Neuronal stem cell (in vitro differentiated cells): Measurements from ENCODE around the gene EXPH5.
"Not testable (repeated sequence)": the region's sequence is repeated elsewhere in the genome, so short reads cannot be mapped to it uniquely, and the experiment has no call there.

Experiments
- DNase-seq: peaks from one replicate; pipeline ENCODE4 v3.0.0-alpha.2; 2013; ENCODE audit warnings: low spot score
- H2AFZ ChIP-seq: one replicate; pipeline ENCODE4 v1.6.1; 2013; ENCODE audit warnings: mild to moderate bottlenecking, low read length, inconsistent platforms
- H2AK5ac ChIP-seq: 2 replicates; pipeline ENCODE4 v1.6.1; 2013; ENCODE audit warnings: low read depth, mild to moderate bottlenecking, inconsistent platforms, low read length, moderate library complexity, mixed read lengths
- H2BK120ac ChIP-seq: 2 replicates; pipeline ENCODE4 v1.6.1; 2013; ENCODE audit warnings: low read depth, mild to moderate bottlenecking, inconsistent platforms, low read length, moderate library complexity, mixed read lengths
- H2BK12ac ChIP-seq: one replicate; pipeline ENCODE4 v1.6.1; 2013; ENCODE audit warnings: low read length, inconsistent platforms
- H2BK15ac ChIP-seq: 2 replicates; pipeline ENCODE4 v1.6.1; 2013; ENCODE audit warnings: mild to moderate bottlenecking, low read length, inconsistent platforms, mixed read lengths
- H2BK5ac ChIP-seq: one replicate; pipeline ENCODE4 v1.6.1; 2013; ENCODE audit warnings: inconsistent platforms, mild to moderate bottlenecking, low read length, moderate library complexity
- H3K14ac ChIP-seq: one replicate; pipeline ENCODE4 v1.6.1; 2013; ENCODE audit warnings: low read length, inconsistent platforms
- H3K18ac ChIP-seq: 2 replicates; pipeline ENCODE4 v1.6.1; 2013; ENCODE audit warnings: low read length, inconsistent platforms
- H3K23ac ChIP-seq: 2 replicates; pipeline ENCODE4 v1.6.1; 2013; ENCODE audit warnings: low read depth, mild to moderate bottlenecking, mixed read lengths, low read length, inconsistent platforms; ENCODE audit not compliant: poor library complexity
- H3K27ac ChIP-seq: replicated peaks from 3 replicates; pipeline ENCODE4 v1.5.1; 2013; ENCODE audit warnings: low read length, inconsistent platforms
- H3K27me3 ChIP-seq, 3 experiments: 2 replicates each; pipeline ENCODE4 v1.6.1; 2013; ENCODE audit warnings: low read length in 3 of 3, mild to moderate bottlenecking in 2 of 3, inconsistent platforms in 1 of 3, low read depth in 1 of 3, mixed read lengths in 1 of 3, moderate library complexity in 1 of 3; ENCODE audit not compliant: control insufficient read depth in 3 of 3, insufficient read depth in 3 of 3
- H3K36me3 ChIP-seq, 2 donors: replicated peaks in 1 of 2; 2 replicates each; pipeline ENCODE4 v1.6.1; 2013; ENCODE audit warnings: low read length in 2 of 2; ENCODE audit not compliant: control insufficient read depth in 2 of 2, insufficient read depth in 2 of 2
- H3K4ac ChIP-seq: 2 replicates; pipeline ENCODE4 v1.6.1; 2013; ENCODE audit warnings: inconsistent platforms, mild to moderate bottlenecking, low read length, moderate library complexity
- H3K4me1 ChIP-seq, 2 donors: 1 replicate in 1 of 2; 2 replicates in 1 of 2; pipeline ENCODE4 v1.6.1; 2013; ENCODE audit warnings: low read length in 2 of 2, low read depth in 1 of 2; ENCODE audit not compliant: control insufficient read depth in 2 of 2, insufficient read depth in 1 of 2
- H3K4me2 ChIP-seq: one replicate; pipeline ENCODE4 v1.6.1; 2013; ENCODE audit warnings: mild to moderate bottlenecking, low read length, inconsistent platforms; ENCODE audit not compliant: insufficient read depth, poor library complexity, severe bottlenecking
- H3K4me3 ChIP-seq, 2 donors: 2 replicates each; pipeline ENCODE4 v1.5.1; 2013; ENCODE audit warnings: low read length in 2 of 2, mild to moderate bottlenecking in 2 of 2, inconsistent platforms in 1 of 2, moderate library complexity in 1 of 2
- H3K79me1 ChIP-seq: one replicate; pipeline ENCODE4 v1.6.1; 2013; ENCODE audit warnings: low read depth, mild to moderate bottlenecking, inconsistent platforms, low read length, moderate library complexity
- H3K9ac ChIP-seq: one replicate; pipeline ENCODE4 v1.6.1; 2013; ENCODE audit warnings: mild to moderate bottlenecking, low read depth, low read length, inconsistent platforms; ENCODE audit not compliant: poor library complexity
- H3K9me3 ChIP-seq, 2 donors: replicated peaks in 1 of 2; 2 replicates each; pipeline versions ENCODE3 to v1.6.1; 2013; ENCODE audit warnings: low read length in 2 of 2, mild to moderate bottlenecking in 2 of 2, inconsistent platforms in 1 of 2, low read depth in 1 of 2, mixed read lengths in 1 of 2, moderate library complexity in 1 of 2; ENCODE audit not compliant: control insufficient read depth in 2 of 2, insufficient read depth in 1 of 2
- H4K8ac ChIP-seq: one replicate; pipeline ENCODE4 v1.6.1; 2013; ENCODE audit warnings: low read depth, mild to moderate bottlenecking, inconsistent platforms, low read length, moderate library complexity
- H4K91ac ChIP-seq: one replicate; pipeline ENCODE4 v1.6.1; 2013; ENCODE audit warnings: low read length, low read depth, mild to moderate bottlenecking, inconsistent platforms; ENCODE audit not compliant: poor library complexity
- WGBS, 2 donors: extraction: QIAGEN DNeasy Blood & Tissue Kit; methylation state at CpG; one replicate each; pipeline ENCODE4 v1.1.7; 2013; ENCODE audit warnings: missing lambda C conversion rate in 2 of 2, mixed read lengths in 1 of 2; ENCODE audit not compliant: insufficient read length in 2 of 2, insufficient replicate concordance in 1 of 2; ENCODE audit errors: extremely low coverage in 2 of 2; 5-methylcytosine and 5-hydroxymethylcytosine counted together

The EXPH5 gene

DNA sequence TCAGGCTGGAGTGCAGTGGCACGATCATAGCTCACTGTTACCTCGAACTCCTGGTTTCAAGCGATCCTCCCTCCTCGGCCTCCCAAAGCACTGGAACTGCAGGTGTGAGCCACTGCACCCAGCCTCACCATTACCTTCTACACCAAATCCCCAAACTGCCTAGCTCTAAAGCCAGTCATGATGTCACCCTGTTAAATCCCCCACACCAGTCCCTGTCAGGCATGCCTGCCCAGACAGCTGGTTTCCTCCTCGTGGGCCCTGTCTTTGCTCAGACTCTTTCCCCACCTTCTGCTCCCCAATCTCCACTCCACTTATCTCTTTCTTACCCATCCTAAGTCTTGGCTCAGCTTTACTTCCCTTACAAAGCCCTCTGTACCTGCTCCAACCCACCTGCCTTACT, 12.5 kb upstream of the EXPH5 start:
- no CpG with 5 or more reads among the region's 5 CpGs for WGBS, 2 donors
- H3K14ac ChIP-seq: no peak overlapping the region

DNA sequence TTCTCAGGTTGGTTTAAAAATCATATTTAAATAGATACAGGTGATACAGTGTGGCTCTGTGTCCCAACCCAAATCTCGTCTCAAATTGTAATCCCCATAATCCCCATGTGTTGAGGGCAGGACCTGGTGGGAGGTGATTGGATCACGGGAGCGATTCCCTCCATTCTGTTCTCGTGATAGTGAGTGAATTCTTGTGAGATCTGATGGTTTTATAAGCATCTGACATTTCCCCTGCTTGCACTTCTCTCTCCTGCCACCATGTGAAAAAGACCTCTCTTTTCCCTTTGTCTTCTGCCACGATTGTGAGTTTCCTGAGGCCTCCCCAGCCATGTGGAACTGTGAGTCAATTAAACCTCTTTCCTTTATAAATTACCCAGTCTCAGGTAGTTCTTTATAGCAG, 9.2 kb upstream of the EXPH5 start:
- H4K8ac ChIP-seq, DNase-seq, H2BK5ac ChIP-seq, H2BK15ac ChIP-seq, H3K27ac ChIP-seq, H3K9ac ChIP-seq, H2BK120ac ChIP-seq, H3K4me2 ChIP-seq, H3K4me1 ChIP-seq, H3K79me1 ChIP-seq, H3K36me3 ChIP-seq, H3K14ac ChIP-seq, H2BK12ac ChIP-seq, H2AFZ ChIP-seq, H4K91ac ChIP-seq, H3K4me3 ChIP-seq, H3K23ac ChIP-seq, H3K9me3 ChIP-seq, H2AK5ac ChIP-seq, H3K18ac ChIP-seq, H3K4ac ChIP-seq: not testable (repeated sequence)
- peaks cover 0 to 14% (median 0%) of the 10 kb centered on the region in 3 experiments for H3K27me3 ChIP-seq
- WGBS, 2 donors: no CpG with 5 or more reads among the region's 5 CpGs

More for the DNA sequence above, 12.5 kb upstream of the EXPH5 start:
- Histone ChIP-seq H3K79me1 (no peaks in the 10 kb centered on the region), H3K9me3 (no peaks in the 10 kb centered on the region), H4K91ac (no peak overlapping the region), H2BK5ac (no peak overlapping the region), H2BK120ac (no peak overlapping the region), H3K4ac (no peak overlapping the region), H3K4me1 (peaks cover 1 to 3% of the 10 kb centered on the region in 2 donors), H2BK15ac (no peak overlapping the region), H3K36me3 (no peaks in the 10 kb centered on the region), H2BK12ac (no peak overlapping the region), H4K8ac (no peak overlapping the region), H3K4me3 (no peak overlapping the region), H2AFZ (no peak overlapping the region), H3K27ac (no peak overlapping the region), H2AK5ac (no peak overlapping the region), H3K9ac (no peak overlapping the region), H3K23ac (no peak overlapping the region), H3K18ac (peak overlapping the region; percentile 24), H3K27me3 (peaks cover 0 to 4% (median 0%) of the 10 kb centered on the region in 3 experiments), H3K4me2 (no peak overlapping the region)
- DNase-seq: no peak

DNA sequence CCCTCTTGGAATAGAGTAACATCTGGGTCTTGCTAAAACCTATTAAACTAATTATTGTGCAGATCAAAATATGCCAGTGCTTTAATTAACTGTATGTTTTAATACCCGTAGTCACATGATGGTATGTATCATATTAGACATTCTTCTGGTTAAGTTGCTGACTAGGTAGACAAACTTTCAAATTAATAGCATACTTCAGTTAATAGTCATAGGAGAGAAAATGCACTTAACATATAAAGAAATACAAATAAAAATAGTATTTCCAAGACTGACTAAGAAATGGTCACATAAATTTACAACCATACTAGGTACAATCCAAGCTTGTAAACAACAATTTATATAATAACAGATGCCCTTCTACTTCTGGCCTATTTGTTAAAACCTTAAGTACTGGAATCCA, 7.6 kb upstream of the EXPH5 start:
- H4K91ac ChIP-seq: no peak overlapping the region
- no peak overlapping the region for H2BK15ac ChIP-seq
- no CpG with 5 or more reads among the region's 1 CpG for WGBS, 2 donors
- no peak overlapping the region for H3K27ac ChIP-seq
- no peaks in the 10 kb centered on the region for H3K79me1 ChIP-seq
- H3K9ac ChIP-seq: no peak overlapping the region
- H4K8ac ChIP-seq: no peak overlapping the region
- H2BK12ac ChIP-seq: no peak overlapping the region
- H3K23ac ChIP-seq: no peak overlapping the region
- H3K36me3 ChIP-seq: no peaks in the 10 kb centered on the region
- H3K4me1 ChIP-seq: no peaks in the 10 kb centered on the region
- no peak for DNase-seq
- no peak overlapping the region for H2BK5ac ChIP-seq
- H2AFZ ChIP-seq: no peak overlapping the region
- H3K4me2 ChIP-seq: no peak overlapping the region
- no peak overlapping the region for H2AK5ac ChIP-seq
- H3K9me3 ChIP-seq: no peaks in the 10 kb centered on the region
- no peak overlapping the region for H3K4ac ChIP-seq
- no peak overlapping the region for H3K18ac ChIP-seq
- H3K27me3 ChIP-seq: peaks cover 0 to 16% (median 0%) of the 10 kb centered on the region in 3 experiments
- no peak overlapping the region for H3K14ac ChIP-seq
- H2BK120ac ChIP-seq: no peak overlapping the region
- no peak overlapping the region for H3K4me3 ChIP-seq

DNA sequence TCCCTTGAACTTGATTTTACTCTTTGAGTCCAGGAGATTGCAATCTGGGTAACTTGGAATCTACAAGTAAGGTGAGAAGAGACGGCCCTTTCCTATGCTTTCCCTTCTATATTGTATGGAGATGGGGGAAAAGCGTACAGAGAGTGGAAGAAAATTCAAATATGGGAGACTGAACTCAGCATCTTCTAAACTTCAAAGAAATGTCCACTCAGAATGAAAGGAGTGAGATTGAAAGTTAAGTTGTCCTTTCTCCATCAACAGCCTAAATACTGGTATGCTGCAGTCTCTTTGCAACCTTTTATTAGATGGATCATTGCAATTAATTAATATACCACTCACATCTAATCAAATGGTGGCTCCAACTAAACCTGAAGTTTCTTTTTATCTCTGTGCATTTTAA, 6.4 kb upstream of the EXPH5 start:
- Histone ChIP-seq H3K27ac (no peak overlapping the region), H3K9ac (no peak overlapping the region), H3K9me3 (no peaks in the 10 kb centered on the region), H2AFZ (no peak overlapping the region), H4K91ac (no peak overlapping the region), H2BK120ac (no peak overlapping the region), H3K79me1 (no peaks in the 10 kb centered on the region), H3K4ac (no peak overlapping the region), H3K23ac (no peak overlapping the region), H2BK15ac (no peak overlapping the region), H3K27me3 (peaks cover 0 to 21% (median 0%) of the 10 kb centered on the region in 3 experiments), H4K8ac (no peak overlapping the region), H3K36me3 (no peaks in the 10 kb centered on the region), H3K18ac (no peak overlapping the region), H3K4me3 (no peak overlapping the region), H3K4me2 (no peak overlapping the region), H2AK5ac (no peak overlapping the region), H3K14ac (no peak overlapping the region), H2BK5ac (no peak overlapping the region), H2BK12ac (no peak overlapping the region), H3K4me1 (peaks cover 0 to 3% of the 10 kb centered on the region in 2 donors)
- no CpG with 5 or more reads among the region's 2 CpGs for WGBS, 2 donors
- DNase-seq: no peak
